CD8-positive, alpha-beta memory T cell (primary cell): ENCODE measurements around the gene NHERF2. TPM values are rescaled to one million over a fixed set of nuclear protein-coding genes. Genes with fewer than 3 reads are reported as not detected.

Experiments
- CTCF ChIA-PET: fragments of 350-600 bp; sonication (Branson Sonifier 250); formaldehyde crosslinking; loops from one replicate; lab custom pipeline; 2021; ENCODE audit warnings: antibody characterized with exemption; lab: Charles Lee
- POLR2A ChIA-PET: fragments of 350-600 bp; sonication (Branson Sonifier 250); formaldehyde crosslinking; loops from one replicate; lab custom pipeline; 2021; ENCODE audit warnings: antibody characterized with exemption; lab: Charles Lee
- DNase-seq, 5 donors: peaks; one replicate each; pipeline versions ENCODE4 v3.0.0 to v3.0.0-alpha.2; 2020 to 2022; ENCODE audit warnings: mixed read lengths in 1 of 5
- H3K27ac ChIP-seq: one replicate; pipeline ENCODE4 v1.7.0; 2013; ENCODE audit warnings: low read depth, mild to moderate bottlenecking, low read length, moderate library complexity
- H3K27me3 ChIP-seq: 2 replicates; pipeline ENCODE4 v1.7.0; 2013; ENCODE audit warnings: low read length, mild to moderate bottlenecking; ENCODE audit not compliant: insufficient read depth, poor library complexity, severe bottlenecking
- H3K36me3 ChIP-seq: 2 replicates; pipeline ENCODE4 v1.7.0; 2013; ENCODE audit warnings: mild to moderate bottlenecking, low read length, moderate library complexity; ENCODE audit not compliant: insufficient read depth
- H3K4me1 ChIP-seq: 2 replicates; pipeline ENCODE4 v1.7.0; 2013; ENCODE audit warnings: mild to moderate bottlenecking, low read length, moderate library complexity; ENCODE audit not compliant: insufficient read depth
- H3K4me3 ChIP-seq: 2 replicates; pipeline ENCODE4 v1.7.0; 2013; ENCODE audit warnings: mild to moderate bottlenecking, low read length
- H3K9me3 ChIP-seq: 2 replicates; pipeline ENCODE4 v1.7.0; 2013; ENCODE audit warnings: mild to moderate bottlenecking, low read length
- H3K27ac Mint-ChIP-seq, 8 donors: one replicate each; pipeline ENCODE4 v1.8.0; 2020 to 2021; ENCODE audit warnings: mixed read lengths in 8 of 8, mild to moderate bottlenecking in 6 of 8, inconsistent platforms in 3 of 8, moderate library complexity in 3 of 8
- H3K27me3 Mint-ChIP-seq, 2 donors: one replicate each; pipeline ENCODE4 v1.8.0; 2020 to 2021; ENCODE audit warnings: mixed read lengths in 2 of 2, mild to moderate bottlenecking in 1 of 2, moderate library complexity in 1 of 2
- H3K36me3 Mint-ChIP-seq, 3 donors: one replicate each; pipeline ENCODE4 v1.8.0; 2020 to 2021; ENCODE audit warnings: mixed read lengths in 3 of 3, inconsistent platforms in 1 of 3, mild to moderate bottlenecking in 1 of 3
- H3K4me1 Mint-ChIP-seq, 3 donors: one replicate each; pipeline ENCODE4 v1.8.0; 2020 to 2021; ENCODE audit warnings: mixed read lengths in 3 of 3, inconsistent platforms in 1 of 3, mild to moderate bottlenecking in 1 of 3
- H3K4me3 Mint-ChIP-seq, 7 donors: one replicate each; pipeline ENCODE4 v1.8.0; 2020 to 2021; ENCODE audit warnings: mixed read lengths in 7 of 7, mild to moderate bottlenecking in 6 of 7, moderate library complexity in 4 of 7, inconsistent platforms in 2 of 7
- H3K9me3 Mint-ChIP-seq, 5 donors: one replicate each; pipeline ENCODE4 v1.8.0; 2020 to 2022; ENCODE audit warnings: mixed read lengths in 5 of 5, mild to moderate bottlenecking in 3 of 5, moderate library complexity in 2 of 5, inconsistent platforms in 1 of 5
- polyA plus RNA-seq: library from polyadenylated mRNA; unstranded; fragments of 300-500 nt; fragmentation: Illumina TruSeq; gene quantifications from one replicate; pipeline ENCODE4 v1.2.3, GENCODE V29; 2021
- total RNA-seq, 2 experiments: library from RNA; stranded (reverse); gene quantifications; one replicate each; pipeline ENCODE4 v1.2.3, GENCODE V29; 2021

The NHERF2 gene
- total and polyA plus RNA-seq, 3 experiments from 2014 or later, result 0.51 to 4.1 (median 3.0) TPM

- Histone ChIP-seq H3K9me3 (no peaks in the 10 kb centered on the region), H3K27ac (peak overlapping the region; percentile 54), H3K4me1 (peaks cover 24% of the 10 kb centered on the region), H3K27me3 (peaks cover 22% of the 10 kb centered on the region), H3K36me3 (no peaks in the 10 kb centered on the region), H3K4me3 (no peak overlapping the region)
- peak overlapping the region in 2 of 8 donors; percentile 57 to 84 for H3K27ac Mint-ChIP-seq
- no peak for DNase-seq
- peaks cover 11 to 22% of the 10 kb centered on the region in 2 donors for H3K27me3 Mint-ChIP-seq
- POLR2A ChIA-PET, result interaction anchor here (0.6 to 3.2 kb wide), 2 partner anchors 21 to 22 kb away, joined by 3 to 23 read pairs; partner anchors contain the start of gene RPS2
- no peaks in the 10 kb centered on the region for H3K9me3 Mint-ChIP-seq
- H3K4me3 Mint-ChIP-seq, result peak overlapping the region; percentile 66 to 85 (median 81)
- peaks cover 18 to 38% (median 19%) of the 10 kb centered on the region in 3 donors for H3K4me1 Mint-ChIP-seq
- CTCF ChIA-PET, result interaction anchor here (0.9 to 2.0 kb wide), 4 partner anchors 14 to 22 kb away, joined by 3 to 5 read pairs (median 4); partner anchors contain the start of gene TBL3
- H3K36me3 Mint-ChIP-seq, result peaks cover 0 to 17% (median 0%) of the 10 kb centered on the region in 3 donors
Measured at GRCh38 chr16:1985466-1986150, 41.1 kb upstream of the NHERF2 start.

GRCh38 chr16:1987198-1987597 is 39.5 kb upstream of the NHERF2 start:
- no peak for DNase-seq
- H3K27me3 Mint-ChIP-seq, result peaks cover 12 to 14% of the 10 kb centered on the region in 2 donors
- H3K9me3 Mint-ChIP-seq, result no peaks in the 10 kb centered on the region
- H3K9me3 ChIP-seq, result no peaks in the 10 kb centered on the region
- ChIA-PET CTCF (interaction anchor here (1.3 kb wide), 1 partner anchor 15 kb away, joined by 5 read pairs; the partner anchor contains the start of gene TBL3), POLR2A (interaction anchor here (2.6 kb wide), 1 partner anchor 22 kb away, joined by 9 read pairs; the partner anchor contains the start of gene RPS2)
- H3K4me1 Mint-ChIP-seq, result peaks cover 28 to 52% (median 28%) of the 10 kb centered on the region in 3 donors
- peaks cover 0 to 17% (median 0%) of the 10 kb centered on the region in 3 donors for H3K36me3 Mint-ChIP-seq
- H3K4me3 Mint-ChIP-seq, result peak overlapping the region in 2 of 7 donors; percentile 48 to 54
- peaks cover 14% of the 10 kb centered on the region for H3K27me3 ChIP-seq
- no peaks in the 10 kb centered on the region for H3K36me3 ChIP-seq
- no peak overlapping the region for H3K4me3 ChIP-seq
- H3K27ac Mint-ChIP-seq, result peak overlapping the region in 2 of 8 donors; percentile 27 to 68
- peaks cover 37% of the 10 kb centered on the region for H3K4me1 ChIP-seq
- no peak overlapping the region for H3K27ac ChIP-seq

GRCh38 chr16:1989209-1990100 is 37.2 kb upstream of the NHERF2 start, which contains the start of gene SYNGR3:
Gene SYNGR3 (plus strand): TSS chr16:1989970. CDS start chr16:1990103, 133 bp downstream.
- peaks cover 0 to 17% (median 0%) of the 10 kb centered on the region in 3 donors for H3K36me3 Mint-ChIP-seq
- H3K36me3 ChIP-seq, result no peaks in the 10 kb centered on the region
- peak within 1 kb of the TSS in 7 of 8 donors; percentile 50 to 95 (median 91) for H3K27ac Mint-ChIP-seq
- peaks cover 22 to 50% (median 25%) of the 10 kb centered on the region in 3 donors for H3K4me1 Mint-ChIP-seq
- H3K27me3 Mint-ChIP-seq, result peaks cover 9 to 10% of the 10 kb centered on the region in 2 donors
- H3K27me3 ChIP-seq, result peaks cover 14% of the 10 kb centered on the region
- POLR2A ChIA-PET, result interaction anchor here (1.0 to 2.6 kb wide), 2 partner anchors 18 to 24 kb away, joined by 3 to 9 read pairs; partner anchors contain the start of genes RPS2 and TBL3
- H3K27ac ChIP-seq, result peak within 1 kb of the TSS; percentile 51
- peak within 1 kb of the TSS; percentile 63 to 88 (median 79) for H3K4me3 Mint-ChIP-seq
- peak within 1 kb of the TSS; percentile 64 for H3K4me3 ChIP-seq
- no peaks in the 10 kb centered on the region for H3K9me3 Mint-ChIP-seq
- H3K9me3 ChIP-seq, result no peaks in the 10 kb centered on the region
- no peak for DNase-seq
- H3K4me1 ChIP-seq, result peaks cover 26% of the 10 kb centered on the region
- CTCF ChIA-PET, result interaction anchor here (1.3 kb wide), 1 partner anchor 15 kb away, joined by 3 read pairs; no protein-coding TSS in a partner anchor

- Mint-ChIP-seq H3K4me1 (peaks cover 17 to 44% (median 22%) of the 10 kb centered on the region in 3 donors), H3K9me3 (no peaks in the 10 kb centered on the region), H3K4me3 (no peak overlapping the region), H3K27me3 (peaks cover 9 to 10% of the 10 kb centered on the region in 2 donors), H3K36me3 (peaks cover 0 to 15% (median 0%) of the 10 kb centered on the region in 3 donors), H3K27ac (no peak overlapping the region)
- POLR2A ChIA-PET, result interaction anchor here (1.0 to 2.7 kb wide), 3 partner anchors 18 to 26 kb away, joined by 3 to 35 read pairs (median 4); partner anchors contain the start of genes RPS2 and TBL3
- H3K4me3 ChIP-seq, result no peak overlapping the region
- no peak for DNase-seq
- no peak overlapping the region for H3K27ac ChIP-seq
- CTCF ChIA-PET, result no interaction called here
- peaks cover 20% of the 10 kb centered on the region for H3K4me1 ChIP-seq
- H3K27me3 ChIP-seq, result peaks cover 14% of the 10 kb centered on the region
- no peaks in the 10 kb centered on the region for H3K9me3 ChIP-seq
- H3K36me3 ChIP-seq, result no peaks in the 10 kb centered on the region
Measured at GRCh38 chr16:1990101-1990350, 36.7 kb upstream of the NHERF2 start.

GRCh38 chr16:1990351-1991134 is 36.2 kb upstream of the NHERF2 start:
- POLR2A ChIA-PET, result interaction anchor here (0.6 to 2.9 kb wide), 6 partner anchors 18 to 164 kb away, joined by 3 to 35 read pairs (median 6); partner anchors contain the start of genes RPS2, TBL3 and TRAF7

GRCh38 chr16:1991135-1991551 is 35.6 kb upstream of the NHERF2 start:
- H3K27me3 Mint-ChIP-seq, result peaks cover 6 to 10% of the 10 kb centered on the region in 2 donors
- ChIA-PET POLR2A (interaction anchor here (0.6 to 2.9 kb wide), 6 partner anchors 10 to 164 kb away, joined by 4 to 35 read pairs (median 6); partner anchors contain the start of genes NOXO1, RPS2, TBL3 and TRAF7), CTCF (interaction anchor here (1.5 kb wide), 1 partner anchor 19 kb away, joined by 4 read pairs; the partner anchor contains the start of gene TBL3)
- Histone ChIP-seq H3K36me3 (no peaks in the 10 kb centered on the region), H3K27ac (peak overlapping the region; percentile 51), H3K4me3 (peak overlapping the region; percentile 64), H3K27me3 (peaks cover 14% of the 10 kb centered on the region), H3K4me1 (peaks cover 16% of the 10 kb centered on the region), H3K9me3 (no peaks in the 10 kb centered on the region)
- peak overlapping the region in 7 of 8 donors; percentile 72 to 96 (median 91) for H3K27ac Mint-ChIP-seq
- H3K9me3 Mint-ChIP-seq, result no peaks in the 10 kb centered on the region
- H3K4me1 Mint-ChIP-seq, result peaks cover 16 to 38% (median 21%) of the 10 kb centered on the region in 3 donors
- peak overlapping the region; percentile 77 to 88 (median 80) for H3K4me3 Mint-ChIP-seq
- DNase-seq, result peak; percentile 46 to 76 (median 57)
- H3K36me3 Mint-ChIP-seq, result peaks cover 0 to 9% (median 0%) of the 10 kb centered on the region in 3 donors

More at GRCh38 chr16:1990351-1991134, 36.2 kb upstream of the NHERF2 start:
- CTCF ChIA-PET, result interaction anchor here (1.5 kb wide), 1 partner anchor 19 kb away, joined by 4 read pairs; the partner anchor contains the start of gene TBL3
- peak in 3 of 5 donors; percentile 29 to 68 (median 55) for DNase-seq
- Mint-ChIP-seq H3K36me3 (peaks cover 0 to 14% (median 0%) of the 10 kb centered on the region in 3 donors), H3K4me3 (peak overlapping the region; percentile 77 to 88 (median 80)), H3K4me1 (peaks cover 16 to 39% (median 20%) of the 10 kb centered on the region in 3 donors), H3K27ac (peak overlapping the region; percentile 72 to 95 (median 90)), H3K9me3 (no peaks in the 10 kb centered on the region), H3K27me3 (peaks cover 9 to 10% of the 10 kb centered on the region in 2 donors)
- H3K27ac ChIP-seq, result peak overlapping the region; percentile 51
- peaks cover 14% of the 10 kb centered on the region for H3K27me3 ChIP-seq
- no peaks in the 10 kb centered on the region for H3K9me3 ChIP-seq
- peaks cover 16% of the 10 kb centered on the region for H3K4me1 ChIP-seq
- H3K36me3 ChIP-seq, result no peaks in the 10 kb centered on the region
- H3K4me3 ChIP-seq, result peak overlapping the region; percentile 64
